HG02610 (cell line): ENCODE results near the gene FUT7.
"Not testable (repeated sequence)": the region's sequence is repeated elsewhere in the genome, so short reads cannot be mapped to it uniquely, and the experiment has no call there.

ENCODE experiments used
- ATAC-seq: cut with Tn5 transposase; IDR thresholded peaks from one replicate; pipeline ENCODE4 v1.9.1; 2021; ENCODE audit warnings: mild to moderate bottlenecking, moderate library complexity; ENCODE audit not compliant: unreplicated experiment

FUT7 gene

GRCh38 chr9:137034709-137035506 lies 3.0 kb upstream of the FUT7 start:
- peak; percentile 63 for ATAC-seq

- ATAC-seq: no peak
These were observed 2.3 kb upstream of the FUT7 start for GRCh38 chr9:137034039-137034708.

DNA sequence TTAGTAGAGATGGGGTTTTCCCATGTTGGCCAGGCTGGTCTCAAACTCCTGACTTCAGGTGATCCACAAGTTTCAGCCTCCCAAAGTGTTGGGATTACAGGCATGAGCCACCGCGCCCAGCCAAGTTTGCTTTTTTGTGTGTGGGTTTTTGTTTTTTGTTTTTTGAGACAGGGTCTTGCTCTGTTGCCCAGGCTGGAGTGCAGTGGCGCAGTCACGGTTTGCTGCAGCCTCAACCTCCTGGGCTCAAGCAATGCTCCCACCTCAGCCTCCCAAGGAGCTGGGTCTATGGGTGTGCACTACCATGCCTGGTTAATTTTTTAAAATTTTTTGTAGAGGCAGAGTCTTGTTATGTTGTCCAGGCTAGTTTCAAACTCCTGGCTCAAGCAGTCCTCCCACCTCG lies 1.6 kb upstream of the FUT7 start:
- not testable (repeated sequence) for ATAC-seq

DNA sequence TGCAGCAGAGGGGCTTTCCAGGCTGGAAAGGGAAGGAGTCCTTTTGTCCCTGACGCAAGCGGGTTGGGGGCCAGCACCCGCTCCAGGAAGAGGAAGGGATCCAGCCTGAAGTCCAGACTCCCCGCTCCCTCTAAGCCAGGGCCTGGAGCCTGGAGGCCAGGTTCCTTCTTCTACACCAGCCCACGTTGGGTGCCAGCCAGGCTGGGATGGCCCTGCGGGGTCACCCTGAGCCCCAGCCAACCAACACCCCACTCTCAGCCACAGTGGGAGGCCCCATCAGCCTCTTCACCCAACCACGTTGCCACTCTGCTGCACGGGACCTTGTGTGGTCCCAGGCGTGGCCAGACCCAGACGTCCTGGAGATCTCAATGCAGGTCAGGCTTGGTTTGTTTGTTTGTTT lies 970 bp upstream of the FUT7 start:
- no peak for ATAC-seq

DNA sequence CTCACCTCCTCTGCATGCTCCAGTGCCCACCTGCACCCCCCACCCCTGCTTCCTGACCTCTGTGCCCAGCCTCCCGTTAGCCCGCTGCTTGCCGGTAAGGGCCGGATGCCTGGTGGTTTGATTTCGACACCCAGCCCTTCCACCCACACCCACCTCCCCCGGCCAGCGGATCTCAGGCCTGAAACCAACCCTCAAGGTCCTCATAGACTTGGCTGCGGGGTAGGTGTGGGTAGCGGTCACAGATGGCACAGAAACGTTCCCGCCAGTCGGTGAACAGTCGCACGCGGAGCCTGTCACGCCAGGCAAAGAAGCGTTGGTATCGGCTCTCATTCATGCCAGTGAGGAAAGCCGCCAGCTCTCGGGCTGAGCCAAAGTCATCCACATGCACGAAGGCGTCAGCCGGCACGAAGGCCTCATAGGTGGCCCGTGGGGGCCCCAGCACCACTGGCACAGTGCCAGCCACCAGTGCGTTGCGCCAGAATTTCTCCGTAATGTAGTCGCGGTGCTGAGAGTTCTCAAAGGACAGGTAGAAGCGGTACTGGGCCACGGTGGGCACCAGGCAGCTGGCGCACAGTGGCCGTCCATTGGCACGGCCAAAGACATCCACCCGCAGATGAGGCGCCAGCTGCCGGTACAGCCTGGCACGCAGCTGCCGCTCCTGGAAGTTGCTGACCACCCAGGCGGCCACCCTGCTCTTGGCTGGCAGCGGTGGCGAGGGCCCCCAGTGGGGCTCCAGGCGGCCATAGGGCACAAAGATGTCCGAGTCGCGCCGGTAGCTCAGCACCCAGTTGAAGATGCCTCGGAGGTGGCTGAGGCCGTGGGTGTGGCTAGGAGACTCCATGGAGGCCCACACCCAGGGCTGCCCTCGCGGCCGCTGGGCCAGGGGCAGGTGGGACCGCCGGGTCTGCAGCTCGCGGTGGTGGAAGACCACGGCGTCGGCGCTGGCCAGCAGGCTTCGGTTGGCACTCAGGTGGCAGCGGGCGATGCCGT lies 1.1 kb downstream of the FUT7 start:
- no peak for ATAC-seq

DNA sequence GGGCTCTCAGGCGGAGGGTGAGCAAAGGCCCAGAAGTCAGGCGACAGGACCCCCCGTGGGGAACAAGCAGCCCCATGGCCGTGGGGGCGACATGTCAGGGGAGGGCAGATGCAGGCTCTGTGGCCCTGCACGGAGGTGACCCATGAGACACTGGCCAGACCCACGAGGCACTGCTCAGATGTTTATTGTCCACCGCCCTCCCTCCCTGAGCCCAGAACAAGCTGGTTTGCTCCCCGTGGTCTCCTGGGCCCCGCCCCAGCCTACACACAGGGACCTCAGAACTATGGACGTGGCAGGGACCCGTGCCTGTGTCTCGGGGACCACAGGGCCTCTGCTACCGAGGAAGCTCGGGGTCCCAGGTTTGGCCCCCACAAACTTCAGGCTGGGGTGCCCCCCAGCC lies 1.9 kb downstream of the FUT7 start:
- ATAC-seq: no peak

- no peak for ATAC-seq
These were observed 2.6 kb downstream of the FUT7 start for GRCh38 chr9:137029058-137029936.

GRCh38 chr9:137028263-137029057 lies 3.4 kb downstream of the FUT7 start:
- ATAC-seq: no peak

- no peak for ATAC-seq
These were observed 4.3 kb downstream of the FUT7 start, which contains the start of gene ABCA2 for GRCh38 chr9:137027369-137028262. Gene ABCA2 (minus strand): TSS chr9:137028237. CDS start chr9:137028140, 97 bp downstream.

DNA sequence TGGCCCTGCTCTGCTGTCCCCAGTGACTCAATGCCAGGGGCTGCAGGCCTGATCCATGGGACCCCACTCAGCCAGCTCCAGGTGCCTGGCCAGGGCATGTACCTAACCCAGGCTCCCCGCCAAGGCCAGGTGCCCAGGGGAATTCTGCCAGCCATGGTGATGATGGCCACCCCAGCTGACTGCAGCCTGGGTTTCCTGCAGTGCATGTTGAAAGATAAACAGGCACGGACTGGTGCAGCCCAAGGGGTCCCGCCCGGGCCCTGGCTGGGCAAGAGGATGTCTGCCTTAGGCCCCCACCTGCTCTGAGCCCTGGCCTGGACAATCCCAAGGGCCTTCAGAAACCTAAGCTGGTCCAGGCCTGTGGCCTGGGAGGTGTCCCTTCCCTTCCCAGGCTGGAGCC lies 5.1 kb downstream of the FUT7 start:
- ATAC-seq: no peak

DNA sequence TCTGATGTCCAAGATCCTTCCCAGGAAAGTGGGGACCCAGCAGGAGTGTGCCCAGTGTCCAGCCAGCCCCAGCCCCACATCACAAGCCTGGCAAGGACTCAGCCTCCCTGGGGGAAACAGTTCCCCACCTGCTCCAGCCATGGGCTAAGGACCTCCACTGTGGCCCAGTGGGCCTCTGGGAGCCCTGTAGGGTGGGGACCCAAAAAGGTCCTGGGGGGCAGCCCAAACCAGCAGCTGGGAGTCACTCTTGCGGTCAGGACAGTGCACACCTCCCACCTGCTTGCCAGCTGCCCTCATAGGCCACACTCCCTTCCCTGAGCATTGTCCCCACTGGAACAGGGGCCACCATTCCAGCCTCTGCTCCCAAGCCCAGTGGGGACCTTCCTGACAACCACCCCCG lies 5.5 kb downstream of the FUT7 start:
- no peak for ATAC-seq

- ATAC-seq: no peak
These were observed 6.3 kb downstream of the FUT7 start for GRCh38 chr9:137025517-137025966.

GRCh38 chr9:137023583-137023991 lies 8.3 kb downstream of the FUT7 start:
- ATAC-seq: no peak

DNA sequence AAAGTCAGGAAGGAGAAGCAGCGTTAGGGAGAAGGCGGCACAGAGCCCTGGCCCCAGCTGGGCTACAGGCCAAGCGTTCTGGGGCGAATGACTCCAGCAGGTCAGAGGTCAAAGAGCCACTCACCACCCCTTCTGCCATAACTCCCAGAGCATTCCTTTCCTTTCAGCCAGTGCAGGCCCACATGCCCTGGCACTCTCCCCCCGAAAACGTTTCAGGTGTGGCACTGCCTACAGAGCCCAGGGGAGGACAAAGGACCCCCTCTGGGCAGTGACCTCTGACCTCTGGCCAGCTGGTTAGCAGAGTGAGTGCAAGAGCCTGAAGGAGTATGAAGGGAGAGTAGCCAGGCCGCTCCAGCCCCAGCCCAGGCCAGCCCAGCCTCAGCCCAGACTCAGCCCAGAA lies 8.7 kb downstream of the FUT7 start:
- no peak for ATAC-seq

- ATAC-seq: no peak
These were observed 9.3 kb downstream of the FUT7 start for GRCh38 chr9:137022662-137023008.

DNA sequence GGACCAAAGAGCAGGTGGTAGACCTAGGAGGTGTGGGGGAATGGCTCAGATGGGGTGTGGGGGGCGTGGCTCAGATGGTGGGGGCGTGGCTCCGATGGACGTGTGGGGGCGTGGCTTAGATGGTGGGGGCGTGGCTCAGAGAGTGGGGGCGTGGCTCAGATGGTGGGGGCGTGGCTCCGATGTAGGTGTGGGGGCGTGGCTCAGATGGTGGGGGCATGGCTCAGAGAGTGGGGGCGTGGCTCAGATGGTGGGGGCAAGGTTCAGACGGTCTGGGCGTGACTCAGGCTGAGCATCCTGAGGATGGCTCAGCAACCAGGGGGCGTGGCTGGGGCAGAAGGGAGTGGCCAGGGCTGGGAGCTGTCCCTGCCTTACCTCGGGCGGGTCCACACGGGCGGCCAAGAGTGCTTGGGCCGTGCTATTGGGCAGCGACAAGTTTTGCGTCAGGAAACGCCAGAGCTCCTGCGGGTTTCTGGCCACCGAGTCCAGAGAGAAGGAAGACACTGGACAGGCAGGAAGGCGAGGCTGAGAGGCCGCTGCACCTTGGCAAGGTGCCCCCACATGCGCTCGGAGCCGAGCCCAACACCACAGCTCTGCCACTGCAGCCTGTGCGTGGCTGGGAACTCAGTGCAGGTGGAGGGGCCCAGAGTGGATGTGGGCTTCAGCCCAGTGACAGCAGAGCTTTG lies 9.8 kb downstream of the FUT7 start:
- no peak for ATAC-seq

DNA sequence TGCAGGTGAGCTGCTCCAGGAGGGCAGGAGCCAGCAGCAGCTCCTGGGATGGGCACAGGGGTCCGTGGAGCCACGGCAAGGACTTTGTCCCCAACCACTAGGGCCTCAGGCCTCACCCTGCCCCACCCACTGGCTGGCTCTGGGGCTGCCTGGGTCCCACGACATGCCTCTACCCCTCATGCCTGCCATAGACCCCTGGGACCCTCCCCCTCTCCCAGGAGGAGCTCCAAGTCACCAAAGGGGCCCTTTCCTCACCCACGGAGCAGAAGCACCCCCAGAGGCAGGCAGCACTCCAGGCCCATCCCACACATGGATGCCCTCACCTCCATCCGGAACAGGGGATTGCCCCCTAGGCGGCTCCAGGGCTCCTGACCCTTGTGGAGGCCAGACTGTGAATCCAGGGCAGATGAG lies 10.3 kb downstream of the FUT7 start:
- ATAC-seq: no peak
